Keratinocyte (primary cell): ENCODE measurements around the gene DYNC2I2. TPM values are rescaled to one million over a fixed set of nuclear protein-coding genes. Genes with fewer than 3 reads are reported as not detected.

Experiments used
- DNase-seq: peaks from one replicate; pipeline ENCODE4 v3.0.0-alpha.2; 2011; ENCODE audit warnings: low read depth, missing footprints, low spot score
- FAIRE-seq: peaks from 2 replicates; lab custom pipeline; 2011; peaks lifted over from hg19 to GRCh38; lab: Jason Lieb, UNC
- H2AFZ ChIP-seq: 2 replicates; pipeline ENCODE4 v1.6.0; 2012; ENCODE audit warnings: low read length, control low read depth, inconsistent platforms; ENCODE audit not compliant: control insufficient read depth
- H3K27ac ChIP-seq: 2 replicates; pipeline ENCODE4 v1.5.1; 2011; ENCODE audit warnings: low read length; ENCODE audit not compliant: control insufficient read depth, insufficient read depth
- H3K27me3 ChIP-seq: 3 replicates; pipeline ENCODE4 v1.6.0; 2011; ENCODE audit warnings: low read length; ENCODE audit not compliant: control insufficient read depth, insufficient read depth; ENCODE audit errors: extremely low read depth
- H3K36me3 ChIP-seq, 2 experiments: 2 replicates in 1 of 2; 3 replicates in 1 of 2; pipeline ENCODE4 v1.5.1; 2011; ENCODE audit warnings: low read length in 2 of 2, mild to moderate bottlenecking in 1 of 2; ENCODE audit not compliant: control insufficient read depth in 2 of 2, insufficient read depth in 2 of 2; ENCODE audit errors: extremely low read depth in 1 of 2
- H3K4me1 ChIP-seq: 3 replicates; pipeline ENCODE4 v1.5.1; 2011; ENCODE audit warnings: low read length; ENCODE audit not compliant: control insufficient read depth, insufficient read depth; ENCODE audit errors: extremely low read depth
- H3K4me2 ChIP-seq: 3 replicates; pipeline ENCODE4 v1.6.0; 2011; ENCODE audit warnings: low read depth, low read length; ENCODE audit not compliant: control insufficient read depth, insufficient read depth; ENCODE audit errors: extremely low read depth
- H3K4me3 ChIP-seq, 3 experiments: fragments of 200-600 bp in 1 of 3; sonication (generic) in 1 of 3; 2 replicates in 2 of 3; 3 replicates in 1 of 3; pipeline ENCODE4 v1.5.1; 2011 to 2016; ENCODE audit warnings: low read length in 3 of 3, mild to moderate bottlenecking in 3 of 3, control low read depth in 2 of 3, inconsistent platforms in 1 of 3, low read depth in 1 of 3, mixed read lengths in 1 of 3, mixed run types in 1 of 3, moderate library complexity in 1 of 3; ENCODE audit not compliant: control insufficient read depth in 2 of 3, insufficient read depth in 2 of 3; ENCODE audit errors: extremely low read depth in 1 of 3
- H3K79me2 ChIP-seq: 2 replicates; pipeline ENCODE4 v1.6.0; 2012; ENCODE audit warnings: low read length; ENCODE audit not compliant: control insufficient read depth, insufficient read depth
- H3K9ac ChIP-seq: 3 replicates; pipeline ENCODE4 v1.6.0; 2011; ENCODE audit warnings: low read length; ENCODE audit not compliant: control insufficient read depth, insufficient read depth; ENCODE audit errors: extremely low read depth
- H3K9me1 ChIP-seq: 3 replicates; pipeline ENCODE4 v1.6.0; 2011; ENCODE audit warnings: low read length; ENCODE audit not compliant: control insufficient read depth, insufficient read depth; ENCODE audit errors: extremely low read depth
- H3K9me3 ChIP-seq: 2 replicates; pipeline ENCODE4 v1.5.1; 2012; ENCODE audit warnings: low read depth, low read length; ENCODE audit not compliant: control insufficient read depth
- H4K20me1 ChIP-seq: 3 replicates; pipeline ENCODE4 v1.6.0; 2011; ENCODE audit warnings: low read length; ENCODE audit not compliant: control insufficient read depth, insufficient read depth; ENCODE audit errors: extremely low read depth
- CTCF ChIP-seq, 3 experiments: IDR thresholded peaks in 1 of 3; conservative IDR thresholded peaks in 1 of 3; optimal IDR thresholded peaks in 1 of 3; 2 replicates in 2 of 3; 3 replicates in 1 of 3; pipeline versions ENCODE3 to v1.5.1; 2011; ENCODE audit warnings: low read length in 3 of 3, mild to moderate bottlenecking in 3 of 3, moderate library complexity in 2 of 3, control low read depth in 1 of 3, inconsistent platforms in 1 of 3; ENCODE audit not compliant: insufficient read depth in 2 of 3; ENCODE audit errors: extremely low read depth in 1 of 3
- EZH2 ChIP-seq: IDR thresholded peaks from one replicate; pipeline ENCODE4 v1.6.1; 2012; ENCODE audit warnings: inconsistent platforms, mild to moderate bottlenecking, low read length, moderate library complexity
- dilution Hi-C: fragments of 300-500 bp; cut with MboI; formaldehyde crosslinking; loops from one replicate; pipeline ENCODE4 v1.7.0; 2020; ENCODE audit warnings: low sequenced_read_pairs; ENCODE audit not compliant: extremely low pct_ligation_motif_present
- polyA plus RNA-seq, 5 experiments: library from polyadenylated mRNA; depleted of rRNA in 3 of 5; stranded (reverse) in 3 of 5; stranded (forward) in 1 of 5; unstranded in 1 of 5; fragments of >200 nt; gene quantifications; 1 replicate in 1 of 5; 2 replicates in 3 of 5; 3 replicates in 1 of 5; pipeline versions ENCODE4 v1.2.1 to v1.2.3, GENCODE V29; 2011 to 2012; ENCODE audit warnings: missing spikeins in 2 of 5, low read depth in 1 of 5, low replicate concordance in 1 of 5

Gene DYNC2I2
- polyA plus RNA-seq, 1 donor (not counting 4 experiments of a cell fraction or from before 2014, with no cell fraction given): 11.5 TPM

DNA sequence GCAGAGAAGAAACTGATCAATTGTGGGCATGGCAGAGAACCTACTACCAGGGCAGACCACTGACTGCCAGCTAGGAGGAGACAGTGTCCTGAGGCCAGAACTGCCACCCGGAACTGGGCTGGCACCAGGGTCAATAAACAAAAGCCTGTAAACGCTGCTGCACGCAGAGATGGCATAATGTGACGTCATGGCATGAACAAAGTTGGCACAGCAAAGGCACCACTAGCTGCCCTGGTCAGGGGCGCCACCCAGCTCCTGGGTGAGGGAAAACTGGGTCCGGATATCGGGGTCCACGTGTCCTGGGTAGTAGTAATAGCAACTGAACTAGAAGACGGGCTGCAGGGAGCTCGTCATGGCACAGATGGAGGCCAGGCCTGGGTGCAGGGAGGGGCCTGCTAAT, 32.1 kb downstream of the DYNC2I2 start:
- FAIRE-seq (no peak), DNase-seq (no peak)
- H4K20me1 ChIP-seq: peaks cover 7% of the 10 kb centered on the region
- no peak overlapping the region for H3K4me2 ChIP-seq
- H3K27me3 ChIP-seq: no peaks in the 10 kb centered on the region
- dilution Hi-C loops: no loop called here
- H3K4me3 ChIP-seq: no peak overlapping the region
- H3K4me1 ChIP-seq: no peaks in the 10 kb centered on the region
- H3K36me3 ChIP-seq: peaks cover 61 to 63% of the 10 kb centered on the region in 2 experiments
- no peaks in the 10 kb centered on the region for H3K9me1 ChIP-seq
- no peak overlapping the region for H3K9ac ChIP-seq
- no peak overlapping the region for H2AFZ ChIP-seq
- H3K79me2 ChIP-seq: no peaks in the 10 kb centered on the region
- no peaks in the 10 kb centered on the region for H3K9me3 ChIP-seq
- TF ChIP-seq CTCF (optimal IDR thresholded peaks at IDR 0.05 in 1 of 3, IDR thresholded peaks at IDR 0.05 in 1 of 3, conservative IDR thresholded peaks at IDR 0.05 in 1 of 3; ENCODE audit: extremely low read depth in 1 of 3, insufficient read depth in 2 of 3, low read length in 3 of 3) (no peak), EZH2 (no peak)
- H3K27ac ChIP-seq: no peak overlapping the region

GRCh38 chr9:128621730-128622455, 34.8 kb downstream of the DYNC2I2 start:
- H3K4me2 ChIP-seq: no peak overlapping the region
- no peak overlapping the region for H3K27ac ChIP-seq
- H3K9me3 ChIP-seq: no peaks in the 10 kb centered on the region
- H3K79me2 ChIP-seq: no peaks in the 10 kb centered on the region
- no peak overlapping the region for H2AFZ ChIP-seq
- FAIRE-seq: no peak
- H3K36me3 ChIP-seq: peaks cover 62 to 76% of the 10 kb centered on the region in 2 experiments
- no peaks in the 10 kb centered on the region for H3K27me3 ChIP-seq
- no peaks in the 10 kb centered on the region for H3K9me1 ChIP-seq
- no peak overlapping the region for H3K4me3 ChIP-seq
- no peak overlapping the region for H3K9ac ChIP-seq
- dilution Hi-C loops: no loop called here
- DNase-seq: no peak
- no peaks in the 10 kb centered on the region for H3K4me1 ChIP-seq
- TF ChIP-seq EZH2 (no peak), CTCF (optimal IDR thresholded peaks at IDR 0.05 in 1 of 3, IDR thresholded peaks at IDR 0.05 in 1 of 3, conservative IDR thresholded peaks at IDR 0.05 in 1 of 3; ENCODE audit: extremely low read depth in 1 of 3, insufficient read depth in 2 of 3, low read length in 3 of 3) (no peak)
- peaks cover 3% of the 10 kb centered on the region for H4K20me1 ChIP-seq
